CD8-positive, alpha-beta memory T cell (primary cell): ENCODE data around the gene ARHGEF11. TPM values are rescaled to one million over a fixed set of nuclear protein-coding genes. Genes with fewer than 3 reads are reported as not detected.

ENCODE experiments used
- CTCF ChIA-PET: fragments of 350-600 bp; sonication (Branson Sonifier 250); formaldehyde crosslinking; loops from one replicate; lab custom pipeline; 2021; ENCODE audit warnings: antibody characterized with exemption; lab: Charles Lee
- POLR2A ChIA-PET: fragments of 350-600 bp; sonication (Branson Sonifier 250); formaldehyde crosslinking; loops from one replicate; lab custom pipeline; 2021; ENCODE audit warnings: antibody characterized with exemption; lab: Charles Lee
- DNase-seq, 5 donors: peaks; one replicate each; pipeline versions ENCODE4 v3.0.0 to v3.0.0-alpha.2; 2020 to 2022; ENCODE audit warnings: mixed read lengths in 1 of 5
- H3K27ac ChIP-seq: one replicate; pipeline ENCODE4 v1.7.0; 2013; ENCODE audit warnings: low read depth, mild to moderate bottlenecking, low read length, moderate library complexity
- H3K27me3 ChIP-seq: 2 replicates; pipeline ENCODE4 v1.7.0; 2013; ENCODE audit warnings: low read length, mild to moderate bottlenecking; ENCODE audit not compliant: insufficient read depth, poor library complexity, severe bottlenecking
- H3K36me3 ChIP-seq: 2 replicates; pipeline ENCODE4 v1.7.0; 2013; ENCODE audit warnings: mild to moderate bottlenecking, low read length, moderate library complexity; ENCODE audit not compliant: insufficient read depth
- H3K4me1 ChIP-seq: 2 replicates; pipeline ENCODE4 v1.7.0; 2013; ENCODE audit warnings: mild to moderate bottlenecking, low read length, moderate library complexity; ENCODE audit not compliant: insufficient read depth
- H3K4me3 ChIP-seq: 2 replicates; pipeline ENCODE4 v1.7.0; 2013; ENCODE audit warnings: mild to moderate bottlenecking, low read length
- H3K9me3 ChIP-seq: 2 replicates; pipeline ENCODE4 v1.7.0; 2013; ENCODE audit warnings: mild to moderate bottlenecking, low read length
- H3K27ac Mint-ChIP-seq, 8 donors: one replicate each; pipeline ENCODE4 v1.8.0; 2020 to 2021; ENCODE audit warnings: mixed read lengths in 8 of 8, mild to moderate bottlenecking in 6 of 8, inconsistent platforms in 3 of 8, moderate library complexity in 3 of 8
- H3K27me3 Mint-ChIP-seq, 2 donors: one replicate each; pipeline ENCODE4 v1.8.0; 2020 to 2021; ENCODE audit warnings: mixed read lengths in 2 of 2, mild to moderate bottlenecking in 1 of 2, moderate library complexity in 1 of 2
- H3K36me3 Mint-ChIP-seq, 3 donors: one replicate each; pipeline ENCODE4 v1.8.0; 2020 to 2021; ENCODE audit warnings: mixed read lengths in 3 of 3, inconsistent platforms in 1 of 3, mild to moderate bottlenecking in 1 of 3
- H3K4me1 Mint-ChIP-seq, 3 donors: one replicate each; pipeline ENCODE4 v1.8.0; 2020 to 2021; ENCODE audit warnings: mixed read lengths in 3 of 3, inconsistent platforms in 1 of 3, mild to moderate bottlenecking in 1 of 3
- H3K4me3 Mint-ChIP-seq, 7 donors: one replicate each; pipeline ENCODE4 v1.8.0; 2020 to 2021; ENCODE audit warnings: mixed read lengths in 7 of 7, mild to moderate bottlenecking in 6 of 7, moderate library complexity in 4 of 7, inconsistent platforms in 2 of 7
- H3K9me3 Mint-ChIP-seq, 5 donors: one replicate each; pipeline ENCODE4 v1.8.0; 2020 to 2022; ENCODE audit warnings: mixed read lengths in 5 of 5, mild to moderate bottlenecking in 3 of 5, moderate library complexity in 2 of 5, inconsistent platforms in 1 of 5
- polyA plus RNA-seq: library from polyadenylated mRNA; unstranded; fragments of 300-500 nt; fragmentation: Illumina TruSeq; gene quantifications from one replicate; pipeline ENCODE4 v1.2.3, GENCODE V29; 2021
- total RNA-seq, 2 experiments: library from RNA; stranded (reverse); gene quantifications; one replicate each; pipeline ENCODE4 v1.2.3, GENCODE V29; 2021

Gene ARHGEF11
- total and polyA plus RNA-seq, 3 experiments from 2014 or later: 2.1 to 4.0 (median 3.0) TPM

- Mint-ChIP-seq H3K9me3 (peaks cover 0 to 2% (median 0%) of the 10 kb centered on the region in 5 donors), H3K4me1 (peaks cover 2 to 8% (median 4%) of the 10 kb centered on the region in 3 donors), H3K27ac (no peak overlapping the region), H3K4me3 (no peak overlapping the region), H3K36me3 (peaks cover 0 to 3% (median 0%) of the 10 kb centered on the region in 3 donors), H3K27me3 (peaks cover 23 to 67% of the 10 kb centered on the region in 2 donors)
- CTCF ChIA-PET: interaction anchor here (1.5 to 2.2 kb wide), 2 partner anchors 26 to 161 kb away, joined by 6 to 9 read pairs; partner anchors contain the start of gene NTRK1
- H3K27me3 ChIP-seq: no peaks in the 10 kb centered on the region
- POLR2A ChIA-PET: no interaction called here
- H3K36me3 ChIP-seq: no peaks in the 10 kb centered on the region
- H3K4me3 ChIP-seq: no peak overlapping the region
- H3K9me3 ChIP-seq: no peaks in the 10 kb centered on the region
- no peaks in the 10 kb centered on the region for H3K4me1 ChIP-seq
- DNase-seq: no peak
- no peak overlapping the region for H3K27ac ChIP-seq
Observed at GRCh38 chr1:156886583-156887281, 158.8 kb downstream of the ARHGEF11 start.

DNA sequence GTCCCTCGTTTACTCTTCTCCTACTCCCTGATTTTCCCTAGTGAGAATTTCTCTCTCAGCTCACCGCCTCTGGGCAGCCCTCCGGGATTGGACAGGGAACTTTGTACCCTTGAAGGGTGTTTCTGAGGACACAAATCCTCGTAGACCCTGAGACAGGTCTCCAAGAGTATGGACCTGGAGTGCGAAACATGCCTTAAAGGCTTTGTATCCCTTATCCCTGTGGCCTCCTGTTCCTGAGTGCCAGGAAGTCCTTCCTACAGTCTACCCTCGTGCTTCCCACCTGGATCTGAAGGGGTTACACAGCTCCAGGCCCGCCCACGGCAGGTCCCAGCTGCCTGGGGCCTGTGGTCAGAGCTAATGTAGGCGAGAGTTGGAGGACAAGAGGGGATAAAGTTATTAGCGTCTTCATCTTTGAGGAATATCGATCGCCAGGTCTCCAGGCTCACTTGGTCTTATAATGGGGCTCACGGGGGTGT, 159.6 kb downstream of the ARHGEF11 start:
- H3K27ac Mint-ChIP-seq: no peak overlapping the region
- H3K36me3 Mint-ChIP-seq: peaks cover 0 to 3% (median 0%) of the 10 kb centered on the region in 3 donors
- peaks cover 22 to 63% of the 10 kb centered on the region in 2 donors for H3K27me3 Mint-ChIP-seq
- DNase-seq: no peak
- peaks cover 0 to 2% (median 0%) of the 10 kb centered on the region in 5 donors for H3K9me3 Mint-ChIP-seq
- no peak overlapping the region for H3K4me3 Mint-ChIP-seq
- H3K4me1 Mint-ChIP-seq: peaks cover 0 to 5% (median 2%) of the 10 kb centered on the region in 3 donors
- CTCF ChIA-PET: interaction anchor here (1.5 kb wide), 1 partner anchor 25 kb away, joined by 6 read pairs; the partner anchor contains the start of gene NTRK1
- Histone ChIP-seq H3K9me3 (no peaks in the 10 kb centered on the region), H3K27ac (no peak overlapping the region), H3K4me3 (no peak overlapping the region), H3K4me1 (no peaks in the 10 kb centered on the region), H3K27me3 (no peaks in the 10 kb centered on the region), H3K36me3 (no peaks in the 10 kb centered on the region)
- POLR2A ChIA-PET: interaction anchor here (0.5 kb wide), 1 partner anchor 390 kb away, joined by 3 read pairs; no protein-coding TSS in a partner anchor

DNA sequence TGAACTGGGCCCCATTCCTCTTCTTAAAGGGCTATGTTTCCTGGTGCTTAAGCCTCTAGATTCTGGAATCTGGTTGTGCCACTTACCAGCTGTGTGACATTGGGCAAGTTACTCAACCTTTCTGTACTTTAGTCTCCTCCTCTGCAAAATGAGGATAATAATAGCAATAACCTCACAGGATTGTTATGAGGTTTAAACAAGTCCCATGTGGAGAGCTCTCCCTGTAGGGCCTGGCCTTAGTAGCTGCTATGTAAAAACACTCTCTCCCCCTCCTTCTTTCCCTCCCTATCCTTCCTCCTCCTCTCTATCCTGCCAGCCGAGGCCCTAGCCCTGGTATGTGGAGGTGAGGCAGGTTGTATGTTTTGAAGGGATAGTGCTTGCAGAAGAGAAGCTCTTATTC, 160.2 kb downstream of the ARHGEF11 start:
- H3K27ac ChIP-seq: no peak overlapping the region
- H3K4me1 ChIP-seq: no peaks in the 10 kb centered on the region
- H3K9me3 Mint-ChIP-seq: peaks cover 0 to 2% (median 0%) of the 10 kb centered on the region in 5 donors
- peaks cover 0 to 3% (median 0%) of the 10 kb centered on the region in 3 donors for H3K36me3 Mint-ChIP-seq
- no peak for DNase-seq
- POLR2A ChIA-PET: interaction anchor here (0.5 kb wide), 1 partner anchor 390 kb away, joined by 3 read pairs; no protein-coding TSS in a partner anchor
- H3K27me3 ChIP-seq: no peaks in the 10 kb centered on the region
- no peak overlapping the region for H3K27ac Mint-ChIP-seq
- no peaks in the 10 kb centered on the region for H3K9me3 ChIP-seq
- CTCF ChIA-PET: interaction anchor here (1.5 kb wide), 1 partner anchor 25 kb away, joined by 6 read pairs; the partner anchor contains the start of gene NTRK1
- H3K27me3 Mint-ChIP-seq: peaks cover 20 to 63% of the 10 kb centered on the region in 2 donors
- no peak overlapping the region for H3K4me3 Mint-ChIP-seq
- H3K36me3 ChIP-seq: no peaks in the 10 kb centered on the region
- H3K4me3 ChIP-seq: no peak overlapping the region
- peaks cover 0 to 3% (median 2%) of the 10 kb centered on the region in 3 donors for H3K4me1 Mint-ChIP-seq

Other genes starting within 250 kb of the ARHGEF11 start
- 100 to 1,000 TPM; 163 to 170 TPM for gene SH2D2A, start 228.9 kb downstream of the ARHGEF11 start, total RNA-seq
- 62.1 TPM for gene SH2D2A, start 228.9 kb downstream of the ARHGEF11 start, polyA plus RNA-seq
- under 1 TPM in 1 of 2 experiments, not detected in 1; 0.07 TPM for gene INSRR, start 186.6 kb downstream of the ARHGEF11 start, total RNA-seq
- not detected for gene INSRR, start 186.6 kb downstream of the ARHGEF11 start, polyA plus RNA-seq
- 1 to 10 TPM; 2.9 to 3.0 TPM for gene NTRK1, start 184.9 kb downstream of the ARHGEF11 start, total RNA-seq
- gene NTRK1, start 184.9 kb downstream of the ARHGEF11 start, polyA plus RNA-seq: not detected
- not detected for gene PEAR1, start 152.0 kb downstream of the ARHGEF11 start, total RNA-seq
- gene PEAR1, start 152.0 kb downstream of the ARHGEF11 start, polyA plus RNA-seq: not detected
- gene LRRC71, start 125.1 kb downstream of the ARHGEF11 start, total RNA-seq: not detected
- gene LRRC71, start 125.1 kb downstream of the ARHGEF11 start, polyA plus RNA-seq: not detected
- gene ETV3L, start 54.1 kb upstream of the ARHGEF11 start, total RNA-seq: not detected
- gene ETV3L, start 54.1 kb upstream of the ARHGEF11 start, polyA plus RNA-seq: not detected
- 10 to 100 TPM; 24.8 to 26.4 TPM for gene ETV3, start 92.7 kb upstream of the ARHGEF11 start, total RNA-seq
- 10.0 TPM for gene ETV3, start 92.7 kb upstream of the ARHGEF11 start, polyA plus RNA-seq